Stimulated activated CD4-positive, alpha-beta T cell treated with anti-CD3 and anti-CD28 coated beads, Interleukin-4, amount 100 ng/mL, for 4 hours (primary cell): ENCODE results near the gene CCR3.

Source experiments
- DNase-seq, 2 experiments: peaks; one replicate each; pipeline ENCODE4 v3.0.0-alpha.2; 2020

Gene CCR3

DNA sequence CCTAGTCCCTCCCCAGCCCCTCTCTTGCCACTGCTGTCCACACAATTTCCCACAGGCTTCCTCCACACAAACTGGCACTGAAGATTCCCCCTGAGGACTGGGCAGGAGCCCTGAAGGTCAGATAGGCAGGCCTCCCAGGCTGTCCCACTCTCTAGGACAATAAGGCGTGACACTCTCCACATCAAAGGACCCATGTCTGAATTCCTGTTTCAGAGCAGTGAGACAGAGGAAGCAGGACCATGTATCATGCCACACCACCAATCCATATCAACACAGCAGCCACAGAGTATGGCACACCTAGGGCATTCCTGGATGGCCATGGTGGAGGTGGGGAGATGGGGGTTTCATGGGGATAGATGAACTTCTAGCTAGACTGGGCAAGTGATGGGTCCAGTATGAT, 20.3 kb upstream of the CCR3 start:
- no peak for DNase-seq

DNA sequence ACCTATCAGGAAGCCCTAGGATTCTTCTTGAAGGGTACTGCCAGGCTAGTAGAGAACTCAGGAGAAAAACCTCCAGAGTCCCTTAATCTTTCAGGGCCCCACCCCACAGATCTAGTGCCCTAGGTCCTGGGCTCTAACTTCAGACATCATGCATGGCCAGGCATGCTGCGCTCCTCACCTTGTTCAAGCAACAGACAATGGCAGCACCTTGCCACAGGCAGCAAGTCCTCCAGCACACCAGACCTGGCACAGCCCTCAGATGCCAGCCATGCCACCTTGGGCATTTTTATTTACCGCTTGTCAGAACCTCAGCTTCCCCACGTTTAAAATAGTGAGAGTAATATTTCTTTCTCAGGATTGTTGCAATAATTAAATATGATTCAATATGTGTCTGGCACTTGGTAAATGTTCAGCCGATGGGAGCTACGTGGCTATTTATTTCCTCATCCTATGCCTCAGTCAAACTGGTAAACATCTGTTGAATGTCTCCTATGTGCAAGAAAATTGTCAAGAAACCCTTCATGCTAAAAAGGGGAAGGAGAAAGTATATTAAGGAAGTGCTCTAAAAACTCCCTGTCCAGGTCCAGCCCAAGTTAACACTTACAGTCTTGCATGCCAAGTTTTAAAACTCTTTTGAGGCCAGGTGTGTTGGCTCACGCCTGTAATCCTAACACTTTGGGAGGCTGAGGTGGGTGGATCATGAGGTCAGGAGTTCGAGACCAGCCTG, 19.7 kb upstream of the CCR3 start:
- no peak for DNase-seq

DNA sequence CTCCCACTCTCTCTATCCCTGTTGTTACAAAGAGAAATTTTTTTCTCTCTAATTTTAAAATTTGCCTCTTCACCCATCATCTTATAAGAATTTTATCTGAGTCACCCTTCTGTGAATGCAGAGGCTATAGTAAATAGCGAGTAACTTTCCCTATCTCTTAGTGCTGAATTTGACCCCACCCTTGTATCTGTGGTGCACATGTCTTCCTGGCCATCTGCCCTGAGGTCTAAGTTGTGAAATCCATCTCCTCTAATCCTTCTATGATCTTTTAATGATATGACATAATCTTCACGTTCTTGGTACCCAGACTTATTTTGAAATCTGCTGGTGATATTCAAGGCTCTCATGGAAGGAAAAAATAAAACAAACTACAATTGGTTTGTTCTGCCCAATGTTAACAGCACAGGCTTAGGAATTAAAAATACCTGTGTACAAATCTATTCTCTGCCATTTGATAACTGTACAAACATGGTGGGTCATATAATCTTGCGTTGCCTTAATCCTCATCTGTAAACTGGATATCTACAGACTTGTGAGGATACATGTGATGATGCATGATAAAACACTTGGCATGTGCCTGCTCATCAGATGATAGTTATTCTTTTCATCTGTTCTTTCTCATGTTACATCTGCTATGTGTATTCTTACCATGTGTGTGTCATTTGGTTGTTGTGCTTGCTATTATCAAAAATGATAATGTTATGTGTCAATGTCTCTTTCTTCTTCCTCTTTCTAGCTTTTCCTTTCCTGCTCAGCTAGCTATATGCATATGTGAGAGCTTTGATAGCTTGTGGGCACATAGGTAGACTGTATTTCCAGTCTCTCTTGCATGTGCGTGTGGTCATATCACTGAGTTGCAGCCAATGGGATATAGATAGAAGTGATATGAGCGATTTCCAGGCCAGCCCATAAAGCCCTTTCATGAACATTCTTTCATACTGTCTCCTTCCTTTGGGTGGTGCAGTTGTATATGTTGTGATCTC, 13.7 kb upstream of the CCR3 start:
- no peak for DNase-seq

DNA sequence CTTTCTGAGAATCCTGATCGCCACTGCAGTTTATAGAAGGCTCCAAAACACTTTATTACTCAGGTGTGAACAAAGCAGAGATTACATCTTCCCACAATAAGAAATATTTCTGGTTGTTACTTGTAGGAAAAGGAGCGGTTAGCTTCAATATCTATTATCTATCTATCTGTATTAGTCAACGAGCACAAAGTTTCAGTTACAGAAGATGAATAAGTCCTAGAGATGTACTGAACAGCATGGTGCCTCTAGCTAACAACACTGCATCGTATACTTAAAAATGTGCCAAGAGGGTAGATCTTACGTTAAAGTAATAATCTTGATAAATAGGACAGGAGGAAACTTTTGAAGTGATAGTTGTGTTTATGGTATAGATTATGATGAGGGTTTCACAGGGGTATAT, 10.9 kb upstream of the CCR3 start:
- DNase-seq, result no peak

DNA sequence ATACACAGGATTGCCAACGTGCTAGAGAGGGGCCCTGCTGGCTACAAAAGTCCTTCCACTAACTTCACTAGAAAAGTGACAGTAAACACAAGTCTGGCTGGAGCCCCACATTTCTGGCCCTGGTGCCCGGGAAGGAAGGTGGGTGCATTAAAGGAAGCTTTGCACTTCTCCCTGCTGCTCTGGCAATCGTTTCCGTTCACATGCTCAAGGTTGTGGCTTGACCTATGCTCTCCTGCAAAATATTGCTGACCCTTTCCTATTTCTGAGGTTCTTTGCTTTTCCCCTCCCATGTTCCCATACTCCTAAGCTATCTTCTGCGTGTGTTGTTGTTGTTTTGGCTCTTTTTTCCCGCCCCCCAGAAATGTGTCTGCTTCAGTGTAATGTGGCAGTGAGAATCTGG, 9.1 kb upstream of the CCR3 start:
- no peak for DNase-seq

DNA sequence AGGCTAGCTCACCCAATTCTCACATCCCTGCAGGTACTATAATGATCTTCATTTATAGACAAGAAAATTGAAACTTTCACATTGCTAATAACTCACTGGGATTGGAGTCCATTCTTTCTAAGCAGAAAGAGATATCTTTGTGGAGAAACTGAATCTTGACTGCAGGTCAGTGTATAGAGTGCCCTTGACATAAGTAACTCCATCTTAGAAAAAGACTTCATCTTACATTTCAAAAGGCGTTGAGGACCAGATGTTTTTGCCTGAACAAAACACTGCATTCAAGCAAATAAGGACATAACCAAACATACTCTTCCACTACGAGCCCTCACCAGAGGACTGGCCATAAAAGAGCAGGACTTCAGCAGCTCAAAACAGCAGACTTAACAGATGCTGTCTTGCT, 6.8 kb upstream of the CCR3 start:
- no peak for DNase-seq

DNA sequence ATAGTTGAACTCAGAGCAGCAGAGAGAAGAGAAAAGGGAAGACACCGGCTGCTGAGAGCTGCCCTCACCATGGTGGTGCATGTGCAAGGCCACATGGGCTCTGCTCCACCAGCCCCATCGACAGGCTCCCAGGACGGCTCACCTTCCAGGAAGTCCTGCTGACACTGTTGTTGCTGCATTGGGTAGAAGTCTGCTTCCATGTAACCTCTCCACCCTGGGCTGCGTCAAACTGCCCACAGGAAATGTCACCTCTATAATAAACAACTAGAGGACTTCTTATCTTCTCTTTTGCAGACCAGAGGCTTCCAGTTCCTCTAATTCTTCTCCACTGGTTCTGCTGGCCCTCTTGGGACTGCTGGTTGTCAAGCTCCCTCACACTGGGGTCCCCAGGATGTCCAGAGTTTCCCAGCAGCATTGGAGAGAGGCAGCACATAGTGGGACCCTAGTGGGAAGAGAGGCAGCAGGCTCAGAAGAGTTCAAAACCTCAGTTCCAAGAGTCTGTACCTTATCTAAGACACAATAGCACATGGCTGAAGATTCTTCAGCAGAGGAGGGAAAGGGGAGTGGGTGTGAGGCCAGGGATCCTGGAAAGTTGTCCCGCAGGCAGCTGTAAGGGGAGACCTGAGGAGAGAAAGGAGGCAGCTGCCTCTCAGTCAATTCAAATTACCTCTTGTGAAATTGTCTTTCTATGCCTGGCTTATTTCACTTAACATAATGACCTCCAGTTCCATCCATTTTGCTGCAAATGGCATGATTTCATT, 5.8 kb upstream of the CCR3 start:
- no peak for DNase-seq

DNA sequence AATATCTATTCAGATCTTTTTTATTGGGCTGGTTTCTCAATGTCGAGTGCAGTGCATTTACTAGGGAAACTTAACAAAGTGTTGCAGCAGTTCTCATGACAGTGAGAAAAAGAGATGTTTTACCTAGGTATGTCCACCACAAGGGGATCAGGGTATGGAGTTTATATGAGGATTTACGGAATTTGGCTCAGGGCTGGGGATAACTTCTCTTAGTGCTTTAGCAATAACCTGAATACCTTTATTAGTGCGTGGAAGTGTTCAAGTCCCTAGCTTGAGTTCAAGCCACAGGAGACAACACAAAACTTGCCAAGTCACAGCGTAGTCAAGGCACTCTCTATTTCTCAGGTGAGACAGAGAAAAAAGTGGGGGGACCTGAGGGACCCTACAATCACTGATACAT, 3.9 kb upstream of the CCR3 start:
- DNase-seq, result no peak

DNA sequence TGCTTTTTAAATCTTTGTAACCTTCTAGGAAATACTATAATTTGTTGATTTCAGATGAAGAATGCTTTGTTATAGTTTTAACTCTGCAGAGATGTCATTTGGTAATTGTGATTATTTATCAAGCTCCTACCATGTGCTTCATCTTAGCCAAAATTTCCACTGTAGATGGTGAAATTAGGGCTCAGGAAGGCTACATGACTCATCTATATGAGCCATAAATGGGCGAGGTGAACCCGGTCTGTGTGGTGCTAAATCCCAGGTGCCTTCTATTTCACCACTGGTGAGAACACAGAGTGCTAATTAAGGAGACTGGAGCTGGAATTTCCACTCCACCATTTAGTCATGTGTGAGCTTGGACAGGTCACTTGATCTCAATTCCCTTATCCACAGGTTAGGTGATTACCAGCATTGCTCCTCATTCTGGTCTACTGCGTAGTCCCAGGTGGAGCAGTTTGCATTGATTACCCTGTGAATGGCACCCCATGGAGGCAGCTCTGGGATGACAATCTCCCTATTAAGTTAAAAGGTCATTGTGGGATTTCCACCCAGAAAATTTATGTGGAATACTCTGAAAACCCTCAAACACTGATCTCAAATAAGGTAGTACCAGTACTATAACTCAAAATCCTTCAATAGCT, 2.8 kb upstream of the CCR3 start:
- no peak for DNase-seq

DNA sequence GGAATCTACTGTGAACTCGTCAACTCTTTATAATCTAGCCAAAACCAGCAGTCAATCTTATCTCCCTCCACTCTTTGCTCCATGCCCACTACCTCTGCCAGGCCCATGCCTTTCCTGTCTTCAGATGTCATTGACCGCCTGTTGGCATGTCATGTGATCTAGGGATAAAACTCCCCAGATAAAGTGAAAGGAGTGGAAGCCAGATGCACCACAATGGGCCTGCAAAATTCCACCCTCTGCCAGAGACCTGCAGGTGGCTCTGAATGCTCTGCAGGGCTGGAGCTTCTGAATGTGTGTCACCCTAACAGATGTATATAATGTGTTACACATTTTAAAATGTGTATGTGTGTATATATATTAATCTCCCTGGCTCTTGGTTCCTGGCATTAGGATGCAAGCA, 2.3 kb upstream of the CCR3 start:
- DNase-seq, result no peak

DNA sequence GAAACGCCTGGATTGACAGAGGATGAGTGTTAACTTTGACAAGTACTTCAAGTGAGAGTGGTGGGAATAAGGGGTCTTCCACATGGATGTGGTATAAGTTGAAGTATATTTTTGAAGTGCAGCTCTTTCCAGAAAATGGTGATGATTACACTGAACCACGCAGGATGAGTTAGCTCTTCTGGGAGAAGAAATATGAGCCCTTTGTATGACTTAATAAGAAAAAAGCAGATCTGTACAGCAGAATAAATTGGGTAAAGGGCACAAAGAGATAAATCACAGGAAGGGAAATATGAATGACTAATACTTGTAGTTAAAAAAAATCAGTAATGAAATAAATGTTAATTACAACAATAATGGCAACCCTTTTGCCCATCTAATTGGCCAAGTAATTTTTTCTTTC, 1.3 kb downstream of the CCR3 start:
- DNase-seq, result no peak

DNA sequence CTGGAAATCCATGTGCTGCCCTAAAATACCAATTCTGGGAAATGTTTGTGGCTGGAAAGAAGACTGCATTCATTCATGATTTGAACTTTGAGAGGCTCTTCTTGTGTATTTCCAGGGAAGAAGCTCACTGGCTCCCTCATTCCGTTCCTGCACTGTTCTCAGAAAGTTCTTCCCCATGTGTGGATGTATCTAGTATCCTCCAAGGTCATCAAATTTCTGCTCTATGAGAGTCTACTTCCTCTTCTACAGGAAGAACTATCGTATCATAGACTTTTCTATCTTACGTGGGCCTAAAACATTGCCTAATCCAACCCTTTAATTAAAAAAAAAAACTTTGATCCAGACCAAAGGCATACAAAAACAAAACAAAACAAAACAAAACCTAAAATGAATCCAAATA, 2.9 kb downstream of the CCR3 start:
- DNase-seq, result no peak

DNA sequence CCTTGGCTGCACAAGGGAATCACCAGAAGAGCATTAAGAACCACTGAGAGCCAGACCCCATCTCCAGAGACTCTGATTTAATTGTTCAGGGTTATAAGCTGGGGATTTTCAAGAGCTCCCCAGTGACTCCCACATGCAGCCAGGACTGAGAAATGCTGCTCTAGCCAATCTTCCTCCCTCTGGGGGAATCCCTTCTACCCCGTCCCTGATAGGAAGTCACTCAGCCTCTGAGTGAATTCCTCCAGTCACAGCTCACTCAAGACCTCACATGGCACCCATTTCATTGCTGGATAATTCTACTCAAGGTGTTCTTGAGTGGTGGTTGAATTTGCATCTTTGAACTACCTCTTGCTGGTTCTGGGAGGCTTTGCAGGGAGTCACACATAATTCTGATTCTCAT, 10.7 kb downstream of the CCR3 start:
- no peak for DNase-seq

DNA sequence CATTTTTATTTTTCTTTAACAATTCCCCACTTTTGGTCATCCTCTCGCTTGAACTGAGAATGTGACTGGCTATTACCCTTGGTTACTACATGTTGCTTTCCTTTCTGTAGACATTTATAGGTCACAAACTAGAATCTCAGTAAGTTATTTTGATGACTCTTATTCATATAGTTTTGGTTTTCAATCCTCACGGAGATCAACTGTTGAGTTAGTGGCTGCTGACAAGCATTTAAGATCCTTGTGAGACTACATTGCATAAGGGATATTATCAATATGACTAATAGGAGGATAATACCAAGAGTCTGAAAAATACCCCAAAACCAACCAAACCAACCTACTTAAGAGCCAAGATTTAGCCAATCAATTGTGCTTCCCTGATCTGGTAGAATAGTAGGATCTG, 16.3 kb downstream of the CCR3 start:
- no peak for DNase-seq

DNA sequence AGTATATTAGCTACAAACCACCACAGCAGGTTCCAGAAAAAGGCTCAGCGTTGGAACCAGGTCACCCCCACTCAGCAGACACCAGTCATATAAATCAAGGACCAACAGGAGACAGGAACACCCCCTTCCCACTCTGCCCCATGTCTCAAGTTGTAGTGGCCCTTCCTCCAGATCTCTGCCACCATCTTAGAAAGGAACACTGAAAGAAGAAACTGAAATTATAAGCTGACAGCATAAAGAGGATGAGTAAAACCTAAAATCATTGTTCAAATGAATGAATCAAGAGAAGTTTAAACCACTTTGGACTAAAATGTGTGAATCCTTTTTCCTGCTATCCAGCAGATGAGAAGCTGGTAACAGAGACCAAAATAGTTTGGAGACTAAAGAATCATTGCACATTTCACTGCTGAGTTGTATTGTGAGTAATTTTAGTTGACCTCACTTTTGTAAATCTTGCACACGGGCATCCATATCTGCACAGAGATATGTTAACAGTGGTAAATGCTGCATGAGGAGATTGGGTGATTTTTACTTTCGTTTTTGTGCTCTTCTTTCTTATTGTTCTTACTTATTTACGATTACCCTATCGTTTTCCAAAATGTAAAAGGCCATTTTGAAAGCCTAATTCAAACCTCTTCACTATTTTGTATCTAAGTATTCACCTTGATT, 19.8 kb downstream of the CCR3 start:
- DNase-seq, result no peak

DNA sequence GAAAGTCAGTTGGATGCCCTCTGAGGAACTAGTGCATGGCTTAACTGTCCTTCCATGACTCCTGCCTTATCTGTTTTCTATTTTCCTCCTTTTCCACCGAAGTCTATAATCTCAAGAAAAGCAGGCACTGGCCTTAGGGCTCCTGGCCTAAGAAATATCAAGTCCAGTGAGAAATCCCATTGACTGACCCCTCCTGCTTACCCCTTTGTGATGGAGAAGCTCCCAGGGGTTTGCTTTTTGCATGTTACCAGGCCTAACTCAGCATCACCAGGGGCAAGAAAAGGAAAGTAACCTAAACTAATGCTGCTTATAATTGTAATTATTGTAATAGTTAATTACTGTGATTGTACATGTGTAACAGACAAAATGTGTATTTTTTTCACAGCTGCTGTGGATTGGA, 21.7 kb downstream of the CCR3 start:
- DNase-seq, result no peak

DNA sequence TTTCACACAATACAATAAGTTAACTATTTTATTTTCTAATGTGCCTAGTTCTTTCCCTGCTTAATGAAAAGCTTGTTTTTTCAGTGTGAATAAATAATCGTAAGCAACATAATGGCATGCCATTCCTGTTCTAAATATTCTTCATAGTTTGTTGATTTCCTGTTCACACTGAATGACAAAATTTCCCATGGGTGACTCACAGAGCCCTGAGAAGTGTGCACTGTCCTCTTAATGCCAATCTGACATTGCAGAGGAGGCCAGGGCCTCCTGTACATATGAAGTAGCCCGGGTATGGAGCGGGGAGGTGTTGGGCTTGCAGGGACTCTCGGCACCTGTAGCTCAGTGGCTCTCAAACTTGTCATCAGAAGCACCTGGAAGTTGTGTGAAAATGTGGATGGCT, 24.3 kb downstream of the CCR3 start:
- no peak for DNase-seq

DNA sequence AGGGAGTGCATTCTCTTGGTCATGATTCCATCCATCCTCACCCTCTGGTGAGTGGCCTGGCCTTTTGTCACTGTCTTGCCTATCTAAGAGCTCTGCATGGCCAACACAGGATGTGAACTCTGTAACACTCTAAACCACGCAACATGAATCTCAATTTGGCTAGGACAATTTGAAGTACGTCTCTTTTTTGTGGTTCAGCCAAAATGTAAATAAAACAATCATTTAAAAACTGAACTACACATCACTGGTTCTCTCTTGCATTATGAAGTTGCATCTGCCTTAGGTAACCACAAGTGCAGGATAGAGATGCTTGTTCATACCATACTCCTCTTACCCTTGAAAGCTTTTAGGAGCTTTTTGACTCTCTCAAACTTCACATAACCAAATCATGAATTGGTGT, 27.3 kb downstream of the CCR3 start:
- DNase-seq, result no peak

DNA sequence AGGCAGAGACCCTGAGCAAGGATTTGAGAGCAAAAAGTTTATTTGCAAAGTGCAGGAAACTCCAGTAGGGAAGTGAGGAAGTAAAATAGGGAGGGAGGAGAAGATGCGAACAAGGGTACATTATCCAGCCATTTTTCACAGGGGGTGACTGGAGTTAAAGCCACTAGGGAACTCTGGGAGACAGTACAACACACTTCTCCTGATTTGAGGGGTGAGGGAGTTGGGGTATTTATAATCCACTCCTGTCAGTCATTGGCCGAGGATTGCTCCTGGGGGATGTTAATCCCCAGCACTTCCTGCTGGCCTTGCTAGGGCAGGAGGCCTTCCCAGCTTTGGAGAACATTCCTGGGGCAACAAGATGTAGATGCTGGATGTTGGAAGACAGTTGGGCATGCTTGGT, 28.2 kb downstream of the CCR3 start:
- no peak for DNase-seq

DNA sequence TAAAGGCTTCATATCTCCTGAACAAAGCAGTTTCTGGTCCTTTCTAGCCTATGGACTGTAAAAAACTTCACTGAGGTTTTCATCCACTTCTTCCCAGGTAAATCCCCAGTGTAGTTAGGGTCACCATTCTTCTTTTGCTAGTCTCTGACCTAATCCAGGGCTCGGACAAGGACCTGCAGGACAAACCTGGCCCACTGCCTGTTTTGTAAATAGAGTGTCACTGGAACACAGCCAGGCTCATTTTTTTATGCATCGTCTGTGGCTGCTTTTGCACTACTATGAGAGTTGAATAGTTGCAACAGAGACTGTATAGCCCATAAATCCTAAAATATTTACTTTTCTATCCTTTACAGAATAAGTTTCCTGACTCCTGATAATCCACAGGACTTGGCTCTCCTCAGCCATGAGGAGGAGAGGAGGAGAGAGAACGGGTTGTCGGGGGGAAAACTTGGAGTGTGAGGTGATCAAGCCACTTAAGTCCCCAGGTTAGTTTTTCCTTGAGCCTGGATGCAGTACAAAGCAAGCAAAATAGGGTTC, 29.0 kb downstream of the CCR3 start:
- no peak for DNase-seq

DNA sequence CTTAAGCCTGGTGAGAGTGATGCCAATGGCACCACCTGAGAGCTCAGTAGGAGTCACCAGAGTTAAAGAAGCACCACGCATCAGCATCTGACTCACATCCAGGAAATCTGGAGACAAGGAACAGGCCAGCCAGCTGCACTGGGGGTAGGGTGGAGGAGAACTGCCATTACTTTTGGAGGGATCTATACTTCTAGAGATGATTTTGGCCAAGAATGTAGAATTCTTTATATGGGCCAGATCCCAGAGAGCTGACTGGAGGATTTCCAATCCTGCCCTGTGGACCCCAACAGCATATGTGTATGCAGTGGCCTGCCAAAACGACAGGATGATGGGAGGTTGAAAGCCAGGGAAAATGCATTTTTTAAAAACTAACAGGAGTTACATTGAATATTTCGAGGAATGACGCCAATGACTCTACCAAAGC, 29.8 kb downstream of the CCR3 start:
- DNase-seq, result no peak

DNA sequence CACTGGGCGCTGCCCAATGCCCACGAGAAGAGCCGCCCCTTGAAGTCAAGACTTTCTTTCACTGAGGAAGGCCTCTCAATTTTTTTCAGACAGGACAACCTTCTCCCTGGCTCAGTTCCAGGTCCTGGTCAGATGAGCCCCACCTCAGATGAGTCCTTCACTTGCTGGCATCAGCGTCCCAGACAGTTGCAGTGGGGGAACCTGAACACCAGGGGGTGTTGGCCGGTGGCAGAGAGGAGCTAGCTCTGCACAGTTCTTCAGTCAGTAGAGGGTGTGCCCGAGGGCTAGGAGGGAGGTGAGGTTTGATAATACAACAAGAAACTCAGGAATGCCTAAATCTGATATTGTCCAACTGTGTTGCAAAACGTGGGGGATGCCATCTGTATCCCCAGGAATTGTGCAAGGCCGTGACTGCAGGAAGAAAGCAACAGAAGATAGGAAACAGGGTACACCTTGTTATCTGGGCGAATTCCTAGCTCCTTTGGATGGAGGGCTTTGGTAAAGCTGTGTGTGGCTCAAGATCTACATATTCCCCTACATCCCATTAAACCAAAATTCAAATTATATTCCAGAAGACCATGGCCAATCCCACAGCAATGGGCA, 34.3 kb downstream of the CCR3 start:
- peak; percentile 68 to 73 for DNase-seq
